Measurements from ENCODE around the gene ACSS3.
"Not testable (repeated sequence)": the region's sequence is repeated elsewhere in the genome, so short reads cannot be mapped to it uniquely, and the experiment has no call there.

ACSS3 gene, protein sequence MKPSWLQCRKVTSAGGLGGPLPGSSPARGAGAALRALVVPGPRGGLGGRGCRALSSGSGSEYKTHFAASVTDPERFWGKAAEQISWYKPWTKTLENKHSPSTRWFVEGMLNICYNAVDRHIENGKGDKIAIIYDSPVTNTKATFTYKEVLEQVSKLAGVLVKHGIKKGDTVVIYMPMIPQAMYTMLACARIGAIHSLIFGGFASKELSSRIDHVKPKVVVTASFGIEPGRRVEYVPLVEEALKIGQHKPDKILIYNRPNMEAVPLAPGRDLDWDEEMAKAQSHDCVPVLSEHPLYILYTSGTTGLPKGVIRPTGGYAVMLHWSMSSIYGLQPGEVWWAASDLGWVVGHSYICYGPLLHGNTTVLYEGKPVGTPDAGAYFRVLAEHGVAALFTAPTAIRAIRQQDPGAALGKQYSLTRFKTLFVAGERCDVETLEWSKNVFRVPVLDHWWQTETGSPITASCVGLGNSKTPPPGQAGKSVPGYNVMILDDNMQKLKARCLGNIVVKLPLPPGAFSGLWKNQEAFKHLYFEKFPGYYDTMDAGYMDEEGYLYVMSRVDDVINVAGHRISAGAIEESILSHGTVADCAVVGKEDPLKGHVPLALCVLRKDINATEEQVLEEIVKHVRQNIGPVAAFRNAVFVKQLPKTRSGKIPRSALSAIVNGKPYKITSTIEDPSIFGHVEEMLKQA

GRCh38 chr12:81077686-81078441, at the start of gene ACSS3:
TSS of gene ACSS3 (plus strand) at chr12:81078079. CDS start at chr12:81078121, 42 bp downstream.
- no peak for DNase-seq (ENCODE audit: low spot score)

DNA sequence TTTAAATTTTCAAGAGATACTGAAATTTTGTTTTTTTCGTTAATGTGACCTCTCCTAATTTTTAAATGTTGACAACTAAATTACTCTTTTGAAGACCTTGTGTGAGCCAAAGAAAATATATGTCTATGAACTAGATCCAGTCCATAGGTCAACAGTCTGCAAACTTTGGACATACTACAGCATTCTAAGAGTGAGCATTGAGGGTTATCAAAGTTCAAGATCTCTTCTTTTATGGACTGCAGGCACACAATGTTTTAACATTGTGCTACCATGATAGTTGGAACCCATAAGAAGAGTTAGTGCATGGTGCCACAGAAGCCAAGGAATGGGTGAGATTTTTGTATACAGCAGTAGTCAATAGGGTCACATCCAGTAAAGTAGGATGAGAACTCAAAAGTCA, 43.0 kb upstream of the ACSS3 start:
- no peak for DNase-seq (ENCODE audit: low spot score)

DNA sequence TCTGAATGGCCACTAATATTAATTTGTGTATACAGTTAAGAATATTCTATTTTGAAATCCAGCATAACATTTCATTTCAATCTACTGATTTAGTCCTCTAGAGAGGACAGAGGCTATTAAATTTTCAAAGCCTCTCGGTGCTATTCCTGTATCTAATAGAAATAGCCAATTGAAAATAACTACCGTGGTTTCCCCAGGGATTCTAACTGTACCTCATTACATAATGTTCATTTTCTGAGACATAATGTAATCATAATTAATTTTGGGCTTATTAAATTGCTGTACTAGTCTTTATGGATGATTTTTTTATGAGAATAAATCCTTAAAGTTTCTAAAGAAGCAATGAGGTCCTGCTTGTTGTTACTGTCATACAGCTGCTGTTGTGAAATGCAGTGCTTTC, 38.6 kb upstream of the ACSS3 start:
- DNase-seq (ENCODE audit: low spot score), result no peak

DNA sequence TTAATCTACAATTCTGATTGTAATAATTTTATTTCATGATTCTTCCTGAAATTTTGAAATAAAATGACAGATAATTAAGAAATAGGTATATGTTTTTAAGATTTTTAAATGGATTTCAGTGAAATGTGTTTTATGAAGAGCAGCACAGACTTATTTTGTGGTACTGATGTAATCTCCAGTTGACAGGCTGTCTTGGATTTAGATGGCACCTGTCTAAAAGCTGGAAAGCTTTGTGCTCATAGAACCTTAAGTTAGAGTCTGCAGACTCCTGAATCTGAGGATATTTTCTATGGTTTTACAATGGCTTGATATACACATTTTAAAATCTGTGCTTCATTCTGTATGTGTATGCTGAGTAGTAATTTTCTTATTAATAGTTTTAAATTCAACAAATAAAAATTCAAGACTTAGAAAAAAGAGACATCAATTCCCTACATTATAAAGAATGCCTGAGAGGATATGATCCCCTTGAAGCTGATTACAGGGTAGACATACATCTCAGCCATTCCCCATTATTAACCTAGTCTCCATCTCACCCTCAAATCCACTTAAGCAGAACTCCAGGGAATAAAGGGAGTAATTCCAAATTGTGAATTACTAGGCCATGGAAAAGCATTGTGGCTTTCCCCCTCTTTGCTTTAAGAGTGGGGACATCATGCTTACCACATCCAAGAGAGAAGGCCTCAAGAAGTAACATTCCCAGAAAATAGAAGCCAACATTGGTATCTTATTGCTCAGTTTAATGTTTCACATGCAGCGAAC, 33.7 kb upstream of the ACSS3 start:
- DNase-seq (ENCODE audit: low spot score), result no peak

GRCh38 chr12:81064971-81065370, 12.9 kb upstream of the ACSS3 start:
- not testable (repeated sequence) for DNase-seq (ENCODE audit: low spot score)

DNA sequence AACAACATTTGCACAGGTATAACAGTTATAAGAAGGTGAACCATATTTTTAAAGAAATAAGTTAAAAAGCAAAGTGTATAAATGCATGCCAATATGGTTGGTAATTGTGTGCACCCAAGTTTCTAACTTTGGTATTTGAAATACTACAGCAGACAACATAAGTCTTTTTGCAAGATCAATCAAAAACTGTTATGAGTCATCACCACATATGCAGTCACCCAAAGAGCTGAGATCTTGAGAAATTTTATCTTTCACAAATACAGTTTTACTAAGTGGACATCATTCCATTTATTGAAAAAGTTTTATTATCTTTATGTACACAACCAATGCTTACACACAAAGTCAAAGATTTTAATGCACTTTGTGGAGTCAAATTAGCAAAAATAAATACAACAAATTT, 7.0 kb upstream of the ACSS3 start:
- no peak for DNase-seq (ENCODE audit: low spot score)

DNA sequence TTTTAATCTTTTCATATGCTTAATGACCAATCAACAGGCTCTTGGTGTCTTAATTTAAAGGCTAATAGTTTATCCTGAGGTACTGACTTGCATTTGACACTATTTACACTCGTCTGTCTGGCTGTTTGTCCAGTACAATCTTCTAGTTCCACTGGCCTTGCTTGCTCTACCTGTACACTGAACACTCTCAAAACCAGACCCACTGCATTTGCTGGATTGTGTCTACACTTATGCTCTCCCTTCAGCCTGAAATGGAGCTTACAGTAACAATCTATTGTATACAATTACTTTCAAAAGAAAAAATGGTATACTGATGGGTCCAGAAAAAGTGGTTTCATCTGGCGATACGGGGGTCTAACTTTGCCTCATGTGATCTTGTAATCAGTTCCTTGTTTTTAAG, 2.3 kb upstream of the ACSS3 start:
- DNase-seq (ENCODE audit: low spot score), result no peak

- no peak for DNase-seq (ENCODE audit: low spot score)
Observed at GRCh38 chr12:81077329-81077685, 572 bp upstream of the ACSS3 start.

DNA sequence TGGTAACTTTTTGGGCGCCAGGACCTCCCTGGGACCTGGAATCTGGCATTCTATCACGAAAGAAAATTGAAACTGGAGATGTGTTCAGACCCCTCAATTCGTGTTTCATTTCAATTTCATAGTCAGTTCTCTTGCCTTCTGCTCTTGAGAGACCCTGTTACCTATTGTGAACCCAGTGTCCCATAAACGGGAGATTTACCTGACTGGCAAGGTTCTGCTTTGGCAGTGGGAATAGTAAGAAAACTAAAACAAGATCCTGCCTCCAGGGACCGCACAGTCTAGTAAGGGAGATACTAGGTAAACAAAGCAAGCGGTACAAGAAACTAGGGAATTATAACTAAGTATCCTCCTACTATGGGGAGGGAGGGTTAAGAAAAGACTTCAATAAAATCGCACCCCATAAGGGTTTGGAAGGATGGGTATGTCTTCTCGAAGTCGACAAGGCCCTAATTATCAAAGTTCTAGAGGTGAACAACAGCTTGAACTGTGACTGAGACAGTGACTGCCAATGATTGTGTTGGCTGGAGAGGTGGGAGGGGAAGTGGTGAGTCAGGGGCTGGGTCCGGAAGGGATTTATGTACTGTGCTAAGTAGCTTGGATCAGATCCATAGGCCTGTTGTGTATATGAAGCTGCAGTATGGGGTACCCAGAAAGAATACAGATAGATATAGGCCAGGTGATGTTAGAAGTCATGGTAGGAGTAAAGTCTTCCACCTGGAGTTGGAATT, 754 bp downstream of the ACSS3 start:
- DNase-seq (ENCODE audit: low spot score), result no peak

DNA sequence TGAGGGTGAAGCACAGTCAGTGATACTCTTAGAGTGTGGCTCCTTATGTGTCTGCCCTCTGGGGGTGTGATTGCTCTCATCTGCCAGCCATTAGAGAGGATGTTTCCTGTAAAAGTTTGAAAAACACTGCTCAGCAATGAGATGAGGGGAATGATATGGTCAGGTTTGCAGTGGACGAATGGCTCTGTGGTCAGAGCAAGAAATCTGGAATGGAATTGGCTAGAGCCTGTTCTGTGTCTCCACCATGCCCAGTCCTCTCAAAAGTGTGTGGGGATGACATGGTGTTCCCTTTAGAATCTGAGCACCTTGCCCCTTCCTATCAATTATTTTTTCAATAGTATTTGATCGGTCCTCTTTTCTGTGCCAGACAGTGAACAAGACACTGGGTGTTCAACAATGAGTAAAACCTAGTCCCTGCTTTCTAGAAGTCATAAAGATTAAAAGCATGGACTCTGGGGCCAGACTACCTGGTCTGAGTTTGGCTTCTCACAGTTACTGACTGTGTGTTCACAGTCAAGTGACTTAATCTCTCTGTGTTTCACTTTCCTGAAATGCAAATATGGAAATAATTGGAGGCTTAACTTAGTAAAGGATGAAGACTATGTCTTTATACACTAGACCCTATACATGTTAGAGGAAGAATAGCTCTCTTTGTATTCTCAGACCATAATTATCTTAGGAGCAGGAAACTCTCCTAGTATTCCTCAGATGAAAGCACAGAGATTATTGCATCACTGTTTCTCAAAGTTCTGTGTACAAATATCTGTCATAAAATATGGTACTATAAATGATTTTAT, 1.6 kb downstream of the ACSS3 start:
- no peak for DNase-seq (ENCODE audit: low spot score)

- DNase-seq (ENCODE audit: low spot score), result no peak
Observed at GRCh38 chr12:81080431-81080983, 2.6 kb downstream of the ACSS3 start.

- DNase-seq (ENCODE audit: low spot score), result no peak
Observed at GRCh38 chr12:81081726-81082125, 3.8 kb downstream of the ACSS3 start.

DNA sequence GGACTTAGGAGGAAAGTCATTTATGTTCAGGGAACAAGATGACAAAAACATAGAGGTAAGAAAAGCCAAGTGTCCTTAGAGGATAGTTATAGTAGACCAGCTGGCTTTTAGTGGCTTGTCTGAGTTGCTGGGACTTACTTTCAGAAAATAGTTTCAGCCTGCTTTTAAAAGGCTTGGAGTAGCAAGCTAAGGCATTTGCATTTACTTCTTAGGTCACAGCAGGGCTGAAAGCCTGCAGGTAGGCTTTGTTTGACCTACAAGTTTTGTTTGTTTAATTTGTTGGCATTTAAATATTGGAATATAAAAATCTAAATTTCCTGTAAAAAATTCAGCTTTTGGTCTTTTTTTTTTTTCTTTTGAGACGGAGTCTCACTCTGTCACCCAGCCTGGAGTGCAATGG, 5.1 kb downstream of the ACSS3 start:
- no peak for DNase-seq (ENCODE audit: low spot score)

GRCh38 chr12:81083906-81084513, 6.1 kb downstream of the ACSS3 start:
- no peak for DNase-seq (ENCODE audit: low spot score)

- no peak for DNase-seq (ENCODE audit: low spot score)
Observed at GRCh38 chr12:81084811-81085350, 7.0 kb downstream of the ACSS3 start.

DNA sequence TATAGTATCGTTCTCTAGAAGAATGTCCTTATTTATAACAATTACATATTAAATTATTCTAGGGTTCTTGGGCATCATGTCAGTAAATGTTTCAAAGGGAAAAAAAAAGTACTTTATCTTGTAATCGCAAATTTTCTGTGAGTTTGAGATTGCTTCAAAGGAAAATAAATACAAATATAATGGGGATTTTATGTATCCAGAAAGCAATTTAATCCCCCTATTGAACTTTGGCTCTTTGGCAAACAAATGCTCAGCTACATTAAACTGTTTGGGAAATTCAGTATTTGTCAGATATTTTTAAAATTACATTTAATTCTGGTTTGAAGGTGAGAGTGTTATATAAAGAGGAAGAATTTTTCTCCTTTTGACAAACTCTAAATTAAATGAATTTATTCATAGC, 8.0 kb downstream of the ACSS3 start:
- no peak for DNase-seq (ENCODE audit: low spot score)

- no peak for DNase-seq (ENCODE audit: low spot score)
Observed at GRCh38 chr12:81086342-81086741, 8.5 kb downstream of the ACSS3 start.

DNA sequence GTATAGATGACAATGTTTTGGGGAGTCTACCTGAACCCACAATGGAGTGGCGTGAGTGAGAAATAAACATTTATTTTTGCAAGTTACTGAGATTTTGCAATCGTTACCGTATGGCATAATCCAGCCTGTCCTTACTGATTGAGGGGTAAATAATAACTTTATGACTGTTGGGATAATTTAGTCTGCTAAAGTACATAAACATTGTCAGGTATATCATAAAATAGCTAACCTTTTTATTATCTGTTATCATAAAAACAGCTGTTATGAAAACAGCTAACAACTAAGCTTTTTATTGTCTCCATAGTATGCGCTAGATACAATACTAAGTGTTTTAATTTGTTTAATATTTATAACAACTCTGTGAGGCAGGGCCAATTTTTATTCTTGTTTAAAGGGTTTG, 10.3 kb downstream of the ACSS3 start:
- DNase-seq (ENCODE audit: low spot score), result no peak

DNA sequence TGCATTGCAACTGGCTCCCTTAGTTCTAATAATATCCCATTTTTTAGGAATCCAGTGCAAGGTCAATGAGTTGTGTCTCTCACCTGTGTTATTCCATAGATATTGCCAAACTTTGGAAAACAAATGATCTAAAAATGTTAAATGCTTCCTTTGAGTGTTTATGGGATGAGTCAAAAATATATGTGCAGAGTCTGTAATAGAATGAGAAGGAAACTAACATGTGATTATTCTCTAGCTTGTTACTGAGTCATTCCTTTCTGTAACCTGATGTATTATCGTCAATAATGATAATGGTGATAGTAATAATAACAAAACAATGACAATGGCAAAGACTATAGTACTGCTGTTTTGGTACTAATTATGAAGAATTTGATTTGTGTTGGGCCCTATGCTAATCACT, 11.5 kb downstream of the ACSS3 start:
- no peak for DNase-seq (ENCODE audit: low spot score)

- DNase-seq (ENCODE audit: low spot score), result no peak
Observed at GRCh38 chr12:81092053-81092452, 14.2 kb downstream of the ACSS3 start.
